Endothelial cell of umbilical vein (primary cell): ENCODE results near the gene PLCG2. TPM values are rescaled to one million over a fixed set of nuclear protein-coding genes. Genes with fewer than 3 reads are reported as not detected.

ENCODE experiments used
- BruUV-seq: library from RNA; stranded (reverse); fragments of 400-500 nt; replicated peaks from 2 replicates; lab custom pipeline; 2021; lab: Mats Ljungman, UMichigan
- CTCF ChIA-PET: fragments of 300-600, 350-600 bp; sonication (Branson Sonifier 250); formaldehyde crosslinking; loops from one replicate; lab custom pipeline; 2021; ENCODE audit warnings: antibody characterized with exemption, inconsistent platforms; lab: Charles Lee
- POLR2A ChIA-PET: fragments of 300-600, 350-600 bp; sonication (Branson Sonifier 250); formaldehyde crosslinking; loops from one replicate; lab custom pipeline; 2021; ENCODE audit warnings: antibody characterized with exemption, inconsistent platforms; lab: Charles Lee
- DNase-seq: peaks from one replicate; pipeline ENCODE4 v3.0.0-alpha.2; 2011; ENCODE audit warnings: low read depth, low spot score
- FAIRE-seq: peaks from 2 replicates; lab custom pipeline; 2011; peaks lifted over from hg19 to GRCh38; lab: Jason Lieb, UNC
- H2AFZ ChIP-seq: 2 replicates; pipeline ENCODE4 v1.6.0; 2012; ENCODE audit warnings: low read depth, low read length, control low read depth, inconsistent platforms
- H3K27ac ChIP-seq: 2 replicates; pipeline ENCODE4 v1.5.1; 2011; ENCODE audit warnings: low read depth, mild to moderate bottlenecking, control low read depth, low read length, moderate library complexity; ENCODE audit not compliant: insufficient read depth
- H3K27me3 ChIP-seq, 2 experiments: 2 replicates each; pipeline versions ENCODE4 v1.6.0 to v1.6.1; 2011; ENCODE audit warnings: low read length in 2 of 2, mixed read lengths in 1 of 2; ENCODE audit not compliant: control insufficient read depth in 2 of 2, insufficient read depth in 2 of 2
- H3K36me3 ChIP-seq, 2 experiments: 2 replicates in 1 of 2; 3 replicates in 1 of 2; pipeline ENCODE4 v1.5.1; 2011; ENCODE audit warnings: low read length in 2 of 2, mild to moderate bottlenecking in 1 of 2, moderate library complexity in 1 of 2; ENCODE audit not compliant: control insufficient read depth in 2 of 2, insufficient read depth in 2 of 2; ENCODE audit errors: extremely low read depth in 1 of 2
- H3K4me1 ChIP-seq: 3 replicates; pipeline ENCODE4 v1.5.1; 2011; ENCODE audit warnings: mild to moderate bottlenecking, low read length; ENCODE audit not compliant: control insufficient read depth, insufficient read depth; ENCODE audit errors: extremely low read depth
- H3K4me2 ChIP-seq: 2 replicates; pipeline ENCODE4 v1.6.1; 2011; ENCODE audit warnings: low read length, control low read depth, mixed read lengths; ENCODE audit not compliant: insufficient read depth
- H3K4me3 ChIP-seq, 3 experiments: fragments of 200-600 bp in 1 of 3; sonication (generic), shearing (Covaris generic) in 1 of 3; replicated peaks in 1 of 3; 2 replicates each; pipeline ENCODE4 v1.5.1; 2011 to 2016; ENCODE audit warnings: control low read depth in 3 of 3, low read length in 3 of 3, mild to moderate bottlenecking in 2 of 3, inconsistent platforms in 1 of 3, low read depth in 1 of 3, moderate library complexity in 1 of 3; ENCODE audit not compliant: insufficient read depth in 1 of 3
- H3K79me2 ChIP-seq: 2 replicates; pipeline ENCODE4 v1.6.0; 2012; ENCODE audit warnings: low read length, inconsistent platforms; ENCODE audit not compliant: control insufficient read depth, insufficient read depth
- H3K9ac ChIP-seq: replicated peaks from 2 replicates; pipeline ENCODE3; 2011; ENCODE audit warnings: low read length, control low read depth; ENCODE audit not compliant: insufficient read depth; ENCODE audit errors: extremely low read depth
- H3K9me1 ChIP-seq: replicated peaks from 3 replicates; pipeline ENCODE4 v1.6.0; 2011; ENCODE audit warnings: mild to moderate bottlenecking, low read length; ENCODE audit not compliant: control insufficient read depth, insufficient read depth; ENCODE audit errors: extremely low read depth
- H3K9me3 ChIP-seq: replicated peaks from 2 replicates; pipeline ENCODE4 v1.5.1; 2012; ENCODE audit warnings: low read length, inconsistent platforms; ENCODE audit not compliant: control insufficient read depth, insufficient read depth
- H4K20me1 ChIP-seq: replicated peaks from 2 replicates; pipeline ENCODE3; 2011; ENCODE audit warnings: mild to moderate bottlenecking, low read length; ENCODE audit not compliant: control insufficient read depth, insufficient read depth; ENCODE audit errors: extremely low read depth
- CTCF ChIP-seq, 2 donors: IDR thresholded peaks; 1 replicate in 1 of 2; 2 replicates in 1 of 2; pipeline ENCODE4 v1.5.1; 2011; ENCODE audit warnings: low read length in 2 of 2, mild to moderate bottlenecking in 2 of 2, moderate library complexity in 2 of 2, control low read depth in 1 of 2, inconsistent platforms in 1 of 2, low read depth in 1 of 2; ENCODE audit not compliant: insufficient read depth in 1 of 2; ENCODE audit errors: extremely low read depth in 1 of 2
- FOS ChIP-seq: IDR thresholded peaks from 2 replicates; pipeline ENCODE4 v1.6.1; 2011; ENCODE audit warnings: mild to moderate bottlenecking, low read length, moderate library complexity, borderline replicate concordance; ENCODE audit not compliant: insufficient read depth
- GATA2 ChIP-seq: IDR thresholded peaks from 2 replicates; pipeline ENCODE4 v1.7.0; 2011; ENCODE audit warnings: low read depth, mild to moderate bottlenecking, moderate library complexity, mixed read lengths, low read length; ENCODE audit not compliant: insufficient read length, insufficient read depth
- JUN ChIP-seq: IDR thresholded peaks from 2 replicates; pipeline ENCODE4 v1.6.1; 2011; ENCODE audit warnings: borderline replicate concordance, low read depth; ENCODE audit not compliant: insufficient read length, insufficient read depth
- MAX ChIP-seq: IDR thresholded peaks from 2 replicates; pipeline ENCODE4 v1.6.1; 2011; ENCODE audit not compliant: insufficient read depth, insufficient read length
- MYC ChIP-seq: IDR thresholded peaks from one replicate; pipeline ENCODE4 v1.6.1; 2011; ENCODE audit warnings: mild to moderate bottlenecking, low read depth, low read length
- POLR2AphosphoS5 ChIP-seq: IDR thresholded peaks from 2 replicates; pipeline ENCODE4 v1.6.1; 2012; ENCODE audit warnings: low read depth, mild to moderate bottlenecking, control low read depth, low read length, moderate library complexity; ENCODE audit not compliant: insufficient read depth
- dilution Hi-C: fragments of 300-500 bp; cut with MboI; formaldehyde crosslinking; loops from one replicate; pipeline ENCODE4 v1.15.0; 2019; ENCODE audit warnings: low sequenced_read_pairs; ENCODE audit not compliant: extremely low pct_ligation_motif_present
- intact Hi-C: fragments of 100-400 bp; cut with micrococcal nuclease; formaldehyde crosslinking; loops from one replicate; pipeline ENCODE4 v1.10.0; 2022
- polyA plus RNA-seq, 4 experiments: library from polyadenylated mRNA; depleted of rRNA in 3 of 4; stranded (reverse) in 3 of 4; unstranded in 1 of 4; fragments of >200 nt; gene quantifications; 2 replicates each; pipeline versions ENCODE4 v1.2.1 to v1.2.3, GENCODE V29; 2011 to 2012; ENCODE audit warnings: missing spikeins in 1 of 4
- total RNA-seq: library from RNA; stranded (reverse); gene quantifications from 2 replicates; pipeline ENCODE4 v1.2.3, GENCODE V29; 2021

PLCG2 gene
- total and polyA plus RNA-seq, 2 donors (not counting 3 experiments of a cell fraction or from before 2014, with no cell fraction given): 10.8 to 13.6 TPM

GRCh38 chr16:81992859-81993258, 213.8 kb downstream of the PLCG2 start:
- Histone ChIP-seq H3K4me1 (peaks cover 35% of the 10 kb centered on the region), H3K4me2 (no peak overlapping the region), H3K27me3 (no peaks in the 10 kb centered on the region), H2AFZ (no peak overlapping the region), H4K20me1 (no peaks in the 10 kb centered on the region), H3K9ac (no peak overlapping the region), H3K9me1 (no peaks in the 10 kb centered on the region), H3K4me3 (no peak overlapping the region), H3K9me3 (no peaks in the 10 kb centered on the region), H3K79me2 (no peaks in the 10 kb centered on the region), H3K27ac (no peak overlapping the region), H3K36me3 (no peaks in the 10 kb centered on the region)
- TF ChIP-seq POLR2AphosphoS5 (no peak), CTCF (IDR thresholded peaks at IDR 0.05; ENCODE audit: extremely low read depth in 1 of 2, insufficient read depth in 1 of 2, low read depth in 1 of 2, low read length in 2 of 2) (no peak), MYC (no peak), JUN (no peak), FOS (no peak), GATA2 (no peak), MAX (no peak)
- intact Hi-C loops (no loop called here), dilution Hi-C loops (no loop called here)
- POLR2A ChIA-PET: no interaction called here
- CTCF ChIA-PET: no interaction called here
- FAIRE-seq (no peak), DNase-seq (no peak)
- no TSS peak for BruUV-seq
